Placental epithelial cell (primary cell): ENCODE results near the gene FGF9. TPM values are rescaled to one million over a fixed set of nuclear protein-coding genes. Genes with fewer than 3 reads are reported as not detected.

Source experiments
- total RNA-seq: library from RNA; depleted of rRNA; stranded (reverse); fragments of >200 nt; gene quantifications from 2 replicates; pipeline ENCODE4 v1.2.3, GENCODE V29; 2012

FGF9 gene
- total RNA-seq, result not detected in 2 replicates

DNA sequence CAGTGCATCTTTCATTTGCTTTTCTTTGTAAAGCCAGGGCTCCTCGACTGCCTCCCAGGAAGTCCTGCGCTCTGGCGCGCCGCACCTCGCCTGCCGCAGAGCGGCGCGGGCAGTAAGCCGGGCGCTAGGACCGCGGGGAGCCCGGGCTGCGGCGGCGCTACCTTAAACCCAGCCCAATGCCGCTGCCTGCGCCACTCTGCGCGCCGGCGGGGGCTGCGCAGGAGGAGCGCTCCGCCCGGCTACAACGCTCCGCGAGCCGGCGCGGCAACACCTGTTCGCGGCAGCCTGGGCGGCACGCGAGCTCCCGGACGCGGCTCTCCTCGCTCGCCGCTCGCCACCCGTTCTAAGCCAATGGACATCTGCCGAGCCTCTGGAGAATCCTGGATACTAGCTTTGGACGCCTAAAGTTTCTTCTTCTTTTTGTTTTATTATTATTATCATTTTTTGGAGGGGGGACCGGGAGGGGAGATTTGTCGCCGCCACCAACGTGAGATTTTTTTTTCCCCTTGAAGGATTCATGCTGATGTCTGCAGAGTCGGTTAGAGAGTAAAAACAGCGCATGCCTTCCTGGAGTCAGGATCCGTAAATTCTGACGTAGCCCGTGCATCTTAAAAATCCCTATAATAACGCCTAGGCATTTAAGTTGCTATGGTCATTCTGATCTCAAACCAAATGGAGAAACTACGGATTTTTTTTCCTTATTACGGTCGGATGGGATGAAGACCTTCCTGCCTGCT is at the start of gene FGF9:
Gene FGF9 (plus strand): TSS at position 191 of the 737 bp plus-strand sequence. CDS start 840 bp downstream, outside the sequence.

Other genes with a start within 250 kb of the FGF9 start
- 87.9 and 107 TPM in 2 replicates for gene ZDHHC20, start 211.8 kb upstream of the FGF9 start, total RNA-seq
- gene MICU2, start 66.9 kb upstream of the FGF9 start, total RNA-seq, result 28.7 and 44.6 TPM in 2 replicates